Testis (tissue), 3 donors: ENCODE data around the gene NRP1. TPM values are rescaled to one million over a fixed set of nuclear protein-coding genes. Genes with fewer than 3 reads are reported as not detected.

Source experiments
- DNase-seq: peaks from one replicate; pipeline ENCODE4 v3.0.0-alpha.2; 2019
- H3K27ac ChIP-seq, 2 donors: fragments of 200-600 bp; sonication (generic); one replicate each; pipeline ENCODE4 v1.5.1; 2019
- H3K27me3 ChIP-seq: fragments of 200-600 bp; sonication (generic); one replicate; pipeline ENCODE4 v1.5.1; 2019
- H3K36me3 ChIP-seq: fragments of 200-600 bp; sonication (generic); one replicate; pipeline ENCODE4 v1.5.1; 2017; ENCODE audit warnings: low read depth; ENCODE audit errors: missing control alignments
- H3K4me1 ChIP-seq: fragments of 200-600 bp; sonication (generic); one replicate; pipeline ENCODE4 v1.5.1; 2019
- H3K4me3 ChIP-seq, 2 donors: fragments of 200-600 bp; sonication (generic); one replicate each; pipeline ENCODE4 v1.5.1; 2017 to 2019
- H3K9me3 ChIP-seq: fragments of 200-600 bp; sonication (generic); one replicate; pipeline ENCODE4 v1.5.1; 2017
- POLR2A ChIP-seq: fragments of 450-650 bp; IDR thresholded peaks from one replicate; pipeline ENCODE4 v1.6.1; 2017; ENCODE audit warnings: antibody characterized with exemption, mild to moderate bottlenecking, moderate library complexity
- WGBS, 2 donors: methylation state at CpG; one replicate each; pipeline ENCODE4 v1.1.5; 2018; 5-methylcytosine and 5-hydroxymethylcytosine counted together
- intact Hi-C: fragments of 100-400 bp; cut with DNase I; formaldehyde crosslinking; loops from one replicate; pipeline ENCODE4 v1.15.1; 2023; ENCODE audit warnings: low total_unique reads
- polyA plus RNA-seq: library from polyadenylated mRNA; stranded (reverse); fragments of 350-450 nt; fragmentation: Illumina TruSeq; extraction: RNeasy Lipid Tissue Mini Kit (QIAGEN cat#74804); gene quantifications from one replicate; pipeline ENCODE4 v1.2.3, GENCODE V29; 2014; ENCODE audit warnings: low read depth, low replicate concordance; ENCODE audit not compliant: insufficient read depth
- total RNA-seq, 2 donors: library from RNA; depleted of rRNA; stranded (reverse); fragments of >200 nt; gene quantifications; one replicate each; pipeline ENCODE4 v1.2.3, GENCODE V29; 2016
- TF ChIP-seq, protein P1 (sequence below), 3 experiments: fragments of 450-650 bp in 2 of 3; fragments of 200-600 bp in 1 of 3; sonication (generic) in 1 of 3; IDR thresholded peaks; one replicate each; pipeline ENCODE4 v1.5.1; 2016 to 2019; ENCODE audit warnings: antibody characterized with exemption in 3 of 3, mild to moderate bottlenecking in 2 of 3, moderate library complexity in 1 of 3

The NRP1 gene
- total and polyA plus RNA-seq, 3 donors from 2014 or later: 15.9 to 23.8 (median 17.1) TPM

DNA sequence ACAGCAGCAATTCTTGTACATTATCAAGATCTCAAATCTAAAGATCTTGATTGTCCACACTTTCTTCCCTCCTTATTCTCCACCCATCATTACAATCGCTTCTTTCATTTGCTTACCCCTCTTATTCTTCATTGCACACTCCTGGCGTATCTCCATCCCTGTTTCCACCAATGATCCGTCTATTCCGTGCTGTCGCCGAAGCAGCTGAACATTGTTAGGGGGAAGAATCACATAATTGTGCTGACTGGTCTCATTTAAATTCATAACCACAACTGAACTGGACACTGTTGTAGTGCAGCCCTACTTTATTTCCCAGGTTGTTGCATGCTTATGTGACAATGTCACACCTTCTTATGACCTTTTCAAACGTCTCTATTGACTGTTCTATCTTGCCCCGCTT, 18.9 kb upstream of the NRP1 start:
- Histone ChIP-seq H3K36me3 (no peaks in the 10 kb centered on the region), H3K4me1 (no peaks in the 10 kb centered on the region), H3K27me3 (no peaks in the 10 kb centered on the region), H3K4me3 (no peak overlapping the region), H3K27ac (no peak overlapping the region), H3K9me3 (no peaks in the 10 kb centered on the region)
- 83 to 86% methylated on average over 8 of the region's 8 CpGs for WGBS, 2 donors
- TF ChIP-seq, protein P1, sequence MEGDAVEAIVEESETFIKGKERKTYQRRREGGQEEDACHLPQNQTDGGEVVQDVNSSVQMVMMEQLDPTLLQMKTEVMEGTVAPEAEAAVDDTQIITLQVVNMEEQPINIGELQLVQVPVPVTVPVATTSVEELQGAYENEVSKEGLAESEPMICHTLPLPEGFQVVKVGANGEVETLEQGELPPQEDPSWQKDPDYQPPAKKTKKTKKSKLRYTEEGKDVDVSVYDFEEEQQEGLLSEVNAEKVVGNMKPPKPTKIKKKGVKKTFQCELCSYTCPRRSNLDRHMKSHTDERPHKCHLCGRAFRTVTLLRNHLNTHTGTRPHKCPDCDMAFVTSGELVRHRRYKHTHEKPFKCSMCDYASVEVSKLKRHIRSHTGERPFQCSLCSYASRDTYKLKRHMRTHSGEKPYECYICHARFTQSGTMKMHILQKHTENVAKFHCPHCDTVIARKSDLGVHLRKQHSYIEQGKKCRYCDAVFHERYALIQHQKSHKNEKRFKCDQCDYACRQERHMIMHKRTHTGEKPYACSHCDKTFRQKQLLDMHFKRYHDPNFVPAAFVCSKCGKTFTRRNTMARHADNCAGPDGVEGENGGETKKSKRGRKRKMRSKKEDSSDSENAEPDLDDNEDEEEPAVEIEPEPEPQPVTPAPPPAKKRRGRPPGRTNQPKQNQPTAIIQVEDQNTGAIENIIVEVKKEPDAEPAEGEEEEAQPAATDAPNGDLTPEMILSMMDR (IDR thresholded peaks at IDR 0.05): no peak
- no peak for TF ChIP-seq POLR2A
- DNase-seq: no peak
- intact Hi-C loops: no loop called here

DNA sequence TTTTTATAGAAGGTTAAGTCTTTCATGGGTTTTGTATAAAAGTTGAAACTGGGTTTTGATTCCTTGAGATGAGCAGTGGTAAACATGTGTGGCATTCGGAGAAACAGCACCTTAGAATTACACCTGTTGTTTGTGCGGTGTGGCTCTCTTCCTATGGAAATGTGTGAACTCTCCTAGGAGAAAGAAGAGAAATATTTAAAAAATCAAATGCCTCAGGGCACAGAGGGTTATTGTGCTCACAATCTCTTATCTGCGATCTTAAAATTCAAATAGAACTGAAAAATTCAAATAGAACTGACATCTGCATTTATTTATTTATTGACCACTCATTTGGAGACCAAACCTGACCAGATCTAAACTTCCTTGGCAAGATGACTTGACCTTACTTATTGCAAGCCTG, 18.1 kb upstream of the NRP1 start:
- Histone ChIP-seq H3K36me3 (no peaks in the 10 kb centered on the region), H3K27ac (no peak overlapping the region), H3K4me3 (no peak overlapping the region), H3K9me3 (no peaks in the 10 kb centered on the region), H3K27me3 (no peaks in the 10 kb centered on the region), H3K4me1 (no peaks in the 10 kb centered on the region)
- TF ChIP-seq POLR2A: no peak
- TF ChIP-seq, protein P1 (IDR thresholded peaks at IDR 0.05): no peak
- no peak for DNase-seq
- intact Hi-C loops: no loop called here
- WGBS, 2 donors: 90 to 92% methylated on average over 3 of the region's 3 CpGs

DNA sequence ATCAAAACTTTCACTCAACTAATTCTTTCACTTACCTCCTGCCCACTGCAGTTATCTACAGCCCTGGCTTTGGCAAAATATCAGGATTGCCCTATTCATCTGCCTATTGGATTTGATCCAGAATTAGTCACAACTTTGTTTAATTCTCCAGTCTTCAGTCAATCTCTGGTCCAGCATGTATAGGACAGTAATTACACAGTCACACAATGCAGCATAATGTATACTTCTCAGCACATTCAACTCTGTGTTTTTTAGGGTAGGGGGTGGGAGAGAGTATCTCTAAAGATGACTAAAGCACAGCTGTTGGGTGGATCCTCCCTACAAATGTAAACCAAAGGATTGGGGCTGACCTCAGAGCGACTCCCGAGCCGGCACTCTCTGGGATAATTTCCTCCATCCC, 17.7 kb upstream of the NRP1 start:
- Histone ChIP-seq H3K27ac (no peak overlapping the region), H3K4me1 (no peaks in the 10 kb centered on the region), H3K27me3 (no peaks in the 10 kb centered on the region), H3K4me3 (no peak overlapping the region), H3K9me3 (no peaks in the 10 kb centered on the region), H3K36me3 (no peaks in the 10 kb centered on the region)
- TF ChIP-seq, protein P1 (IDR thresholded peaks at IDR 0.05): no peak
- no peak for TF ChIP-seq POLR2A
- DNase-seq: no peak
- 72 to 87% methylated on average over 3 of the region's 3 CpGs for WGBS, 2 donors
- intact Hi-C loops: no loop called here

DNA sequence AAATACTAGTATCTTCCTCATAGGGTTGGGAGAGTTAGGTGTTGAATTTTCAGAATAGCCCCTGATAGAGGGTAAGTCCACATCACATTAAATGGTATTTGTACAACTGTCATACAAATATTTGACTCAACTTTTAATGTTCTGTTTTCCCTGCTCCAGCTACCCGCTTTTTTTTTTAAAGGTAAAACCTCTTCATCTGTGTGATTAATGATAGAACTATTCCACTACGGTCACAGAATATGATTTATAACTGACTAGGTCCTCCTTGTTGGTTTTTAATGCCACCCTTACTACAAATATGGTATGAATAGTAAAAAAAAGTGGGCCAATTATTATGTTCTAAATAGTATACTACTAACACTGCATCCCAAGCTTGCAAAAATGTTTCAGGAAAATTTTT, 15.6 kb upstream of the NRP1 start:
- Histone ChIP-seq H3K4me1 (no peaks in the 10 kb centered on the region), H3K9me3 (no peaks in the 10 kb centered on the region), H3K36me3 (no peaks in the 10 kb centered on the region), H3K4me3 (no peak overlapping the region), H3K27ac (no peak overlapping the region), H3K27me3 (no peaks in the 10 kb centered on the region)
- no peak for TF ChIP-seq POLR2A
- TF ChIP-seq, protein P1 (IDR thresholded peaks at IDR 0.05): no peak
- WGBS, 2 donors: 93 to 97% methylated on average over 2 of the region's 2 CpGs
- intact Hi-C loops: no loop called here
- DNase-seq: no peak

DNA sequence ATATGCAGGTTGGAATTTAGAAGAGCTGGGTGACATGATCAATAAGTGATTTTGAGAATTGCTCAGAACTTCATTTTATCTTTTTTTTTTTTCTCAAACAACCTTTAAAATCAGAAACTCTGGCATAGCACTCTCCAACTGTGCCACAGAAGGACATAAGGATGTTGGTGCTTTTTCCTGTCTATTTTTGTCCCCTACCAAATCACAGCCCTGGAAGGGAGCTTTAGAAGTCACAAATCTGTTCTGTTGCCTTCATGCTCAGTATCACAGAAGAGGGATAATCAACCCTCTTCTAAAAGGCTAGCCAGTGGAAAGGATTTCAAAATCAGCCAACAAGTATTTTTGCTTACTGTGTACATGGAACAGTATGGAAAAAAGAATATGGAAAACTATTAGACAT, 14.8 kb upstream of the NRP1 start:
- Histone ChIP-seq H3K27ac (no peak overlapping the region), H3K36me3 (no peaks in the 10 kb centered on the region), H3K4me1 (no peaks in the 10 kb centered on the region), H3K9me3 (no peaks in the 10 kb centered on the region), H3K4me3 (no peak overlapping the region), H3K27me3 (no peaks in the 10 kb centered on the region)
- intact Hi-C loops: no loop called here
- TF ChIP-seq, protein P1 (IDR thresholded peaks at IDR 0.05): no peak
- no peak for TF ChIP-seq POLR2A
- no peak for DNase-seq
